Heart left ventricle (tissue), 13 donors: Measurements from ENCODE around the gene ZNF846.

ENCODE experiments used
- CTCF ChIP-seq, 12 donors: fragments of 200-600 bp; sonication (generic) in 4 of 12; IDR thresholded peaks; one replicate each; pipeline versions ENCODE4 v1.5.0 to v1.8.0; 2018 to 2022; ENCODE audit warnings: antibody characterized with exemption in 12 of 12, mild to moderate bottlenecking in 5 of 12
- POLR2A ChIP-seq, 2 donors: fragments of 450-650 bp; IDR thresholded peaks; one replicate each; pipeline ENCODE4 v1.6.1; 2017; ENCODE audit warnings: antibody characterized with exemption in 2 of 2, mild to moderate bottlenecking in 2 of 2, moderate library complexity in 2 of 2
- donor health status: ischemic (EF 13 %, LVEDD 7.1; RV severe dilation, severe dysfunction).
- donor health status: DM: no; HTN: yes; CAD: no.
- donor health status: DM: no; HTN: no; CAD: no.
- donor health status: ischemic (EF 25% LVEDD 6.9; RV normal size, moderate dysfunction).
- donor health status: ischemic (EF 25% LVEDD 5.7; RV mildly dilated, moderate dysfunction).
- donor health status: ischemic (EF 35%, LVEDD 5.7; RV mildly dilated, moderate dysfunction).
- donor health status: nonischemic (EF 11% LVEDD 7.7; RV severe dilation, severe dysfunction).
- donor health status: DM: yes; HTN: yes; CAD: no.
- donor health status: PGD.
- donor health status: ischemic (EF 29% LVEDD 5.4; RV normal size, mild dysfunction).
- donor health status: nonischemic (EF 23%, LVEDD 6.1; RV moderate dilation, normal function).

DNA sequence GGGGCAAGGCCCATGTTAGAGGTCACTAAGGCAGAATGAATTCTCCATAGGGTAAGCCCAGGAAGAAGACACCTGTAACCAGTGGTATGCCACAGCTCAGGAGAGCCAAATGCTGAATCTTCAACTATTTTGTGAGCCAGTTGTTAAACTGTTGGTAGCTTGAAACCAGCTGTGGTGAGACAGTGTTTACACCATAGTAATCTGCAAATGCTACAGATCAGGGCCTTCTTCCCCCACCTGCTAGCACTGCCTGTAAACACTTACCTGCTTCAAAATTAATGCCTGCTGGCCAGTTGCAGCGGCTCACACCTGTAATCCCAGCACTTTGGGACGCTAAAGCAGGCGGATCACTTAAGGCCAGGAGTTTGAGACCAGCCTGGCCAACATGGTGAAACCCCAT lies 38.3 kb upstream of the ZNF846 start:
- no peak for TF ChIP-seq POLR2A (IDR thresholded peaks at IDR 0.05)
- TF ChIP-seq CTCF (IDR thresholded peaks at IDR 0.05), result no peak
